ENCODE data around the gene MCM9. TPM values are rescaled to one million over a fixed set of nuclear protein-coding genes. Genes with fewer than 3 reads are reported as not detected.

Gene MCM9
- total and polyA plus RNA-seq, 2 of the 13 experiments (the other 11 are each of a cell fraction or from before 2014, with no cell fraction given) = 3.8 to 17.2 TPM

DNA sequence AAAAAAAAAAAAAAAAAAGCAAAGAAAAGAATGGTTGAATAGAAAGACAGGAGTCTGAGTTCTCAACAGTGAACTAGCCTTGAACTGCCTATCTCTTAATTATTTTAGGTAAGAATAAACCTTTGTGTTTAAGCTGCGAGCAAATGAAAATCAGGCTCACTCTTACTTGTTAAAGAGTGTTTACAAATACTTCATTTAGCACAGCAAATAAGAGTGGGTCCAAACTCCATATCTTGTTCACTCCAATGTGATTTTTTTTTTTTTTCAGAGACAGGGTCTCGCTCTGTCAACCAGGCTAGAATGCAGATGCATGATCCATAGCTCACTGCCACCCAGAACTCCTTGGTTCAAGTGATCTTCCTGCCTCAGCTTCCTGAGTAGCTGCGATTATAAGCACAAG is 11.9 kb downstream of the MCM9 start (continued):
- TF ChIP-seq, protein P1, sequence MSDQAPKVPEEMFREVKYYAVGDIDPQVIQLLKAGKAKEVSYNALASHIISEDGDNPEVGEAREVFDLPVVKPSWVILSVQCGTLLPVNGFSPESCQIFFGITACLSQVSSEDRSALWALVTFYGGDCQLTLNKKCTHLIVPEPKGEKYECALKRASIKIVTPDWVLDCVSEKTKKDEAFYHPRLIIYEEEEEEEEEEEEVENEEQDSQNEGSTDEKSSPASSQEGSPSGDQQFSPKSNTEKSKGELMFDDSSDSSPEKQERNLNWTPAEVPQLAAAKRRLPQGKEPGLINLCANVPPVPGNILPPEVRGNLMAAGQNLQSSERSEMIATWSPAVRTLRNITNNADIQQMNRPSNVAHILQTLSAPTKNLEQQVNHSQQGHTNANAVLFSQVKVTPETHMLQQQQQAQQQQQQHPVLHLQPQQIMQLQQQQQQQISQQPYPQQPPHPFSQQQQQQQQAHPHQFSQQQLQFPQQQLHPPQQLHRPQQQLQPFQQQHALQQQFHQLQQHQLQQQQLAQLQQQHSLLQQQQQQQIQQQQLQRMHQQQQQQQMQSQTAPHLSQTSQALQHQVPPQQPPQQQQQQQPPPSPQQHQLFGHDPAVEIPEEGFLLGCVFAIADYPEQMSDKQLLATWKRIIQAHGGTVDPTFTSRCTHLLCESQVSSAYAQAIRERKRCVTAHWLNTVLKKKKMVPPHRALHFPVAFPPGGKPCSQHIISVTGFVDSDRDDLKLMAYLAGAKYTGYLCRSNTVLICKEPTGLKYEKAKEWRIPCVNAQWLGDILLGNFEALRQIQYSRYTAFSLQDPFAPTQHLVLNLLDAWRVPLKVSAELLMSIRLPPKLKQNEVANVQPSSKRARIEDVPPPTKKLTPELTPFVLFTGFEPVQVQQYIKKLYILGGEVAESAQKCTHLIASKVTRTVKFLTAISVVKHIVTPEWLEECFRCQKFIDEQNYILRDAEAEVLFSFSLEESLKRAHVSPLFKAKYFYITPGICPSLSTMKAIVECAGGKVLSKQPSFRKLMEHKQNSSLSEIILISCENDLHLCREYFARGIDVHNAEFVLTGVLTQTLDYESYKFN (CRISPR knock-in tag; conservative IDR thresholded peaks at IDR 0.05) = peak; percentile 49; the same call in 1 of the 2 replicates
- TF ChIP-seq ZNF296 (CRISPR knock-in tag; conservative IDR thresholded peaks at IDR 0.05) (no peak), RBFOX2 (IDR thresholded peaks at IDR 0.05; ENCODE audit: low read depth, low read length) (no peak), SRSF4 (IDR thresholded peaks at IDR 0.05; ENCODE audit: low read depth, low read length, poor library complexity, severe bottlenecking) (no peak), MXD4 (CRISPR knock-in tag; IDR thresholded peaks at IDR 0.05) (no peak), ZFP41 (CRISPR knock-in tag; IDR thresholded peaks at IDR 0.05; ENCODE audit: borderline replicate concordance) (no peak), ZNF530 (CRISPR knock-in tag; IDR thresholded peaks at IDR 0.05; ENCODE audit: low read depth) (no peak), JUND (CRISPR knock-in tag; IDR thresholded peaks at IDR 0.05) (no peak), ZBTB46 (CRISPR knock-in tag; IDR thresholded peaks at IDR 0.05; ENCODE audit: borderline replicate concordance) (no peak), E2F2 (CRISPR knock-in tag; IDR thresholded peaks at IDR 0.05; ENCODE audit: borderline replicate concordance) (no peak), ZSCAN25 (CRISPR knock-in tag; IDR thresholded peaks at IDR 0.05) (no peak)
- TF ChIP-seq, protein P2, sequence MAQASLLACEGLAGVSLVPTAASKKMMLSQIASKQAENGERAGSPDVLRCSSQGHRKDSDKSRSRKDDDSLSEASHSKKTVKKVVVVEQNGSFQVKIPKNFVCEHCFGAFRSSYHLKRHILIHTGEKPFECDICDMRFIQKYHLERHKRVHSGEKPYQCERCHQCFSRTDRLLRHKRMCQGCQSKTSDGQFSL (CRISPR knock-in tag; IDR thresholded peaks at IDR 0.05) = no peak
- TF ChIP-seq, protein P3, sequence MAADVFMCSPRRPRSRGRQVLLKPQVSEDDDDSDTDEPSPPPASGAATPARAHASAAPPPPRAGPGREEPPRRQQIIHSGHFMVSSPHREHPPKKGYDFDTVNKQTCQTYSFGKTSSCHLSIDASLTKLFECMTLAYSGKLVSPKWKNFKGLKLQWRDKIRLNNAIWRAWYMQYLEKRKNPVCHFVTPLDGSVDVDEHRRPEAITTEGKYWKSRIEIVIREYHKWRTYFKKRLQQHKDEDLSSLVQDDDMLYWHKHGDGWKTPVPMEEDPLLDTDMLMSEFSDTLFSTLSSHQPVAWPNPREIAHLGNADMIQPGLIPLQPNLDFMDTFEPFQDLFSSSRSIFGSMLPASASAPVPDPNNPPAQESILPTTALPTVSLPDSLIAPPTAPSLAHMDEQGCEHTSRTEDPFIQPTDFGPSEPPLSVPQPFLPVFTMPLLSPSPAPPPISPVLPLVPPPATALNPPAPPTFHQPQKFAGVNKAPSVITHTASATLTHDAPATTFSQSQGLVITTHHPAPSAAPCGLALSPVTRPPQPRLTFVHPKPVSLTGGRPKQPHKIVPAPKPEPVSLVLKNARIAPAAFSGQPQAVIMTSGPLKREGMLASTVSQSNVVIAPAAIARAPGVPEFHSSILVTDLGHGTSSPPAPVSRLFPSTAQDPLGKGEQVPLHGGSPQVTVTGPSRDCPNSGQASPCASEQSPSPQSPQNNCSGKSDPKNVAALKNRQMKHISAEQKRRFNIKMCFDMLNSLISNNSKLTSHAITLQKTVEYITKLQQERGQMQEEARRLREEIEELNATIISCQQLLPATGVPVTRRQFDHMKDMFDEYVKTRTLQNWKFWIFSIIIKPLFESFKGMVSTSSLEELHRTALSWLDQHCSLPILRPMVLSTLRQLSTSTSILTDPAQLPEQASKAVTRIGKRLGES (CRISPR knock-in tag; IDR thresholded peaks at IDR 0.05; ENCODE audit: borderline replicate concordance) = no peak
- TF ChIP-seq, protein P4, sequence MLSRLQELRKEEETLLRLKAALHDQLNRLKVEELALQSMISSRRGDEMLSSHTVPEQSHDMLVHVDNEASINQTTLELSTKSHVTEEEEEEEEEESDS (CRISPR knock-in tag; IDR thresholded peaks at IDR 0.05; ENCODE audit: borderline replicate concordance) = no peak
- TF ChIP-seq, protein P5, sequence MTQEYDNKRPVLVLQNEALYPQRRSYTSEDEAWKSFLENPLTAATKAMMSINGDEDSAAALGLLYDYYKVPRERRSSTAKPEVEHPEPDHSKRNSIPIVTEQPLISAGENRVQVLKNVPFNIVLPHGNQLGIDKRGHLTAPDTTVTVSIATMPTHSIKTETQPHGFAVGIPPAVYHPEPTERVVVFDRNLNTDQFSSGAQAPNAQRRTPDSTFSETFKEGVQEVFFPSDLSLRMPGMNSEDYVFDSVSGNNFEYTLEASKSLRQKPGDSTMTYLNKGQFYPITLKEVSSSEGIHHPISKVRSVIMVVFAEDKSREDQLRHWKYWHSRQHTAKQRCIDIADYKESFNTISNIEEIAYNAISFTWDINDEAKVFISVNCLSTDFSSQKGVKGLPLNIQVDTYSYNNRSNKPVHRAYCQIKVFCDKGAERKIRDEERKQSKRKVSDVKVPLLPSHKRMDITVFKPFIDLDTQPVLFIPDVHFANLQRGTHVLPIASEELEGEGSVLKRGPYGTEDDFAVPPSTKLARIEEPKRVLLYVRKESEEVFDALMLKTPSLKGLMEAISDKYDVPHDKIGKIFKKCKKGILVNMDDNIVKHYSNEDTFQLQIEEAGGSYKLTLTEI (CRISPR knock-in tag; conservative IDR thresholded peaks at IDR 0.05) = no peak
- TF ChIP-seq, protein P6, sequence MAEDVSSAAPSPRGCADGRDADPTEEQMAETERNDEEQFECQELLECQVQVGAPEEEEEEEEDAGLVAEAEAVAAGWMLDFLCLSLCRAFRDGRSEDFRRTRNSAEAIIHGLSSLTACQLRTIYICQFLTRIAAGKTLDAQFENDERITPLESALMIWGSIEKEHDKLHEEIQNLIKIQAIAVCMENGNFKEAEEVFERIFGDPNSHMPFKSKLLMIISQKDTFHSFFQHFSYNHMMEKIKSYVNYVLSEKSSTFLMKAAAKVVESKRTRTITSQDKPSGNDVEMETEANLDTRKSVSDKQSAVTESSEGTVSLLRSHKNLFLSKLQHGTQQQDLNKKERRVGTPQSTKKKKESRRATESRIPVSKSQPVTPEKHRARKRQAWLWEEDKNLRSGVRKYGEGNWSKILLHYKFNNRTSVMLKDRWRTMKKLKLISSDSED (CRISPR knock-in tag; IDR thresholded peaks at IDR 0.05) = no peak
